Activated B cell treated with CpG ODN at 0.5 μM for 24 hours (primary cell): Measurements from ENCODE around the gene CFLAR. TPM values are rescaled to one million over a fixed set of nuclear protein-coding genes. Genes with fewer than 3 reads are reported as not detected.
A peak's percentile ranks its signal among the peaks of the same experiment; 100 is the strongest.

Source experiments
- ATAC-seq: fragments of 200-7000 bp; cut with Tn5 transposase; one replicate; pipeline ENCODE4 v1.10.0; 2021; ENCODE audit warnings: low read depth, mild to moderate bottlenecking, moderate library complexity
- CTCF ChIA-PET: fragments of 350-600 bp; sonication (Branson Sonifier 250); formaldehyde crosslinking; loops from one replicate; lab custom pipeline; 2021; ENCODE audit warnings: antibody characterized with exemption; lab: Charles Lee
- POLR2A ChIA-PET: fragments of 350-600 bp; sonication (Branson Sonifier 250); formaldehyde crosslinking; loops from one replicate; lab custom pipeline; 2021; ENCODE audit warnings: antibody characterized with exemption; lab: Charles Lee
- DNase-seq: peaks from one replicate; pipeline ENCODE4 v3.0.0; 2022
- H3K27ac Mint-ChIP-seq: one replicate; pipeline ENCODE4 v1.8.0; 2020; ENCODE audit warnings: mixed read lengths
- H3K27me3 Mint-ChIP-seq: one replicate; pipeline ENCODE4 v1.8.0; 2021; ENCODE audit warnings: mixed read lengths
- H3K36me3 Mint-ChIP-seq: one replicate; pipeline ENCODE4 v1.8.0; 2021; ENCODE audit warnings: low read depth, mixed read lengths
- H3K4me1 Mint-ChIP-seq: one replicate; pipeline ENCODE4 v1.8.0; 2021; ENCODE audit warnings: mixed read lengths
- H3K4me3 Mint-ChIP-seq: one replicate; pipeline ENCODE4 v1.8.0; 2020; ENCODE audit warnings: mild to moderate bottlenecking, mixed read lengths
- H3K9me3 Mint-ChIP-seq: one replicate; pipeline ENCODE4 v1.8.0; 2020; ENCODE audit warnings: mixed read lengths
- CTCF ChIP-seq: fragments of 200-600 bp; IDR thresholded peaks from one replicate; pipeline ENCODE4 v1.8.0; 2022; ENCODE audit warnings: antibody characterized with exemption, mild to moderate bottlenecking
- intact Hi-C: fragments of 100-400 bp; cut with micrococcal nuclease; formaldehyde crosslinking; loops from one replicate; pipeline ENCODE4 v1.15.1; 2024
- total RNA-seq: library from RNA; stranded (reverse); gene quantifications from 2 replicates; pipeline ENCODE4 v1.2.3, GENCODE V29; 2022

Gene CFLAR
- total RNA-seq, 1 donor from 2014 or later = 320 TPM

- POLR2A ChIA-PET = interaction anchor here (0.6 to 1.7 kb wide), 4 partner anchors 9 to 30 kb away, joined by 3 to 10 read pairs (median 4); no protein-coding TSS in a partner anchor
- Mint-ChIP-seq H3K27ac (peak overlapping the region; percentile 3), H3K36me3 (peaks cover 13% of the 10 kb centered on the region), H3K4me3 (no peak overlapping the region), H3K9me3 (no peaks in the 10 kb centered on the region), H3K27me3 (no peaks in the 10 kb centered on the region), H3K4me1 (peaks cover 22% of the 10 kb centered on the region)
- DNase-seq = no peak
- peak; percentile 47 for ATAC-seq
- TF ChIP-seq CTCF = no peak
- CTCF ChIA-PET = interaction anchor here (0.7 to 1.1 kb wide), 2 partner anchors 9 to 40 kb away, joined by 5 to 6 read pairs; partner anchors contain the start of gene CASP10
- intact Hi-C loops = no loop called here
These were observed 107.4 kb downstream of the CFLAR start for GRCh38 chr2:201223089-201224073.

Other genes starting within 250 kb of the CFLAR start
- 43.5 and 52.5 TPM in 2 replicates for gene PPIL3, start 227.1 kb upstream of the CFLAR start, total RNA-seq
- gene NIF3L1, start 226.8 kb upstream of the CFLAR start, total RNA-seq = 32.2 and 32.3 TPM in 2 replicates
- 36.8 and 38.1 TPM in 2 replicates for gene ORC2, start 152.5 kb upstream of the CFLAR start, total RNA-seq
- 32.0 and 39.6 TPM in 2 replicates for gene HYCC2, start 44.5 kb upstream of the CFLAR start, total RNA-seq
- gene NDUFB3, start 44.2 kb upstream of the CFLAR start, total RNA-seq = 85.4 and 94.2 TPM in 2 replicates
- 9.5 and 13.8 TPM in 2 replicates for gene CASP10, start 67.0 kb downstream of the CFLAR start, total RNA-seq
- gene CASP8, start 144.4 kb downstream of the CFLAR start, total RNA-seq = 74.2 and 84.4 TPM in 2 replicates
- 3.5 and 4.6 TPM in 2 replicates for gene FLACC1, start 241.2 kb downstream of the CFLAR start, total RNA-seq